ENCODE data around the gene PYGL.

PYGL gene

DNA sequence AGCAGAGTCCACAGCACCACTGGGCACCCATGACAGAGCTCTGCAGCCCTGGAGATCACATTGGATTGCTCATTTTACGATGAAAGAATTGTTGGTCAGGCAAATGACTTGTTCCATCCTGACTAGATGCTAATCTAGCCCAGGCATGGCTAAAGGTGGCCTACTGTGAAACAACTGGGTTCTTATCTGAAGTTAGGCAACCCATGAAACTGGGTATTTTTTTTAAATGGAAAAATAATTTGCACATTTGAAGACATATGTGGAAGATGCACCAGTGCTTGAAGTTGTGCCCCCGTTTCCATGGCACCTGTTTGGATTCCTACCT, 8.3 kb downstream of the PYGL start:
- no peak overlapping the region for H2AFZ ChIP-seq (ENCODE audit: low read depth, low read length)
- H4K20me1 ChIP-seq (ENCODE audit: insufficient read depth, low read length), result no peaks in the 10 kb centered on the region
- H3K27me3 ChIP-seq (ENCODE audit: low read depth, low read length), result no peaks in the 10 kb centered on the region; the same call in 1 of the 2 replicates
- TF ChIP-seq, protein P1, sequence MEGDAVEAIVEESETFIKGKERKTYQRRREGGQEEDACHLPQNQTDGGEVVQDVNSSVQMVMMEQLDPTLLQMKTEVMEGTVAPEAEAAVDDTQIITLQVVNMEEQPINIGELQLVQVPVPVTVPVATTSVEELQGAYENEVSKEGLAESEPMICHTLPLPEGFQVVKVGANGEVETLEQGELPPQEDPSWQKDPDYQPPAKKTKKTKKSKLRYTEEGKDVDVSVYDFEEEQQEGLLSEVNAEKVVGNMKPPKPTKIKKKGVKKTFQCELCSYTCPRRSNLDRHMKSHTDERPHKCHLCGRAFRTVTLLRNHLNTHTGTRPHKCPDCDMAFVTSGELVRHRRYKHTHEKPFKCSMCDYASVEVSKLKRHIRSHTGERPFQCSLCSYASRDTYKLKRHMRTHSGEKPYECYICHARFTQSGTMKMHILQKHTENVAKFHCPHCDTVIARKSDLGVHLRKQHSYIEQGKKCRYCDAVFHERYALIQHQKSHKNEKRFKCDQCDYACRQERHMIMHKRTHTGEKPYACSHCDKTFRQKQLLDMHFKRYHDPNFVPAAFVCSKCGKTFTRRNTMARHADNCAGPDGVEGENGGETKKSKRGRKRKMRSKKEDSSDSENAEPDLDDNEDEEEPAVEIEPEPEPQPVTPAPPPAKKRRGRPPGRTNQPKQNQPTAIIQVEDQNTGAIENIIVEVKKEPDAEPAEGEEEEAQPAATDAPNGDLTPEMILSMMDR (IDR thresholded peaks at IDR 0.05; ENCODE audit: low read depth, low read length), result no peak
- TF ChIP-seq EZH2phosphoT487 (IDR thresholded peaks at IDR 0.05; ENCODE audit: low read depth), result no peak
- no peak overlapping the region for H3K27ac ChIP-seq (ENCODE audit: low read length)
- H3K4me1 ChIP-seq (ENCODE audit: low read length), result peaks cover 16% of the 10 kb centered on the region
- no peaks in the 10 kb centered on the region for H3K79me2 ChIP-seq (ENCODE audit: low read length)
- no peaks in the 10 kb centered on the region for H3K9me3 ChIP-seq (ENCODE audit: insufficient read depth, low read length)
- no peak overlapping the region for H3K4me3 ChIP-seq (ENCODE audit: low read length)
- no peak overlapping the region for H3K4me2 ChIP-seq (ENCODE audit: low read length)
- H3K9ac ChIP-seq (ENCODE audit: low read length), result no peak overlapping the region
- H3K36me3 ChIP-seq (replicated peaks; ENCODE audit: low read depth, low read length), result no peaks in the 10 kb centered on the region

DNA sequence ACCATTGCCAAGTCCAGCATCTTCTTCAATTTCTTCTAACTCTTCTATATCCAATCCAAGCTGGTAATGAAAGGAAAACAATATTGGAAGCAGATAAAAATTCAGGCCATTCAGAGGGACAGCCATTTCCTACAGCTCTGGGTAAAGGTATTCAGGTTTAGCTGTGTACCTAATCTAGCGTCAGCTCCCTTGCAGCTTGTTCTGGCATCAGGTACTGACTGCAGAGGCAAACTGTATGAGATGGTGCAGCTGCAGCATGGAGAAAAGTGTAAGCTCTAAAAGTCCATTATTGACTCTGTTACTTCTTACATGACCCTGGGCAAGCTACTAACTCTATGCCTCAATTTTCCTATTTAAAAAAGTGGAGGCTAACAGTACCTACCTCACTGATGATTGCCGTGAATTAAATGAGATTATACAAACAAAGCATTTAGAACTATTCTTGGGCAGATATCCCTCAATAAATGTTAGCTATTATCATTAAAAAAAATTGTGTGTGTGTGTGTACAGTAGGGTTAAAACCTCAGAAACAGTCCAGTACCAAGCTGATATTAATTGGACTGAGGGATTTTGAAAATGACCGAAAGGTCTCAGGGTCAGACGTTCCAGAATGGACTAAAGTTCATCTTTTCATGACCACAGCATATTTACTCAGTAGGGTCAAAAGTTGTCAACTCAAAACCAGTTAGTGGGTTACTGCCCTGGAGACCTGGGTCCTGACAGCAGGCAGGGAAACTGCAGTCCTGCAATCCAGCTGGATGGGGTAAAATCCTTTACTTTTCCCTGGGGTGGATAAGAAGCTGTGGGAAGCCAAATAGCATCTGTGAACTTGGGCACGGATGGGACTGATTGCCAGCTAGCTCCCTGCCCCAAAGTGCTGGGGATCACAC, 8.9 kb downstream of the PYGL start:
- Histone ChIP-seq H3K4me3 (ENCODE audit: low read length) (no peak overlapping the region), H3K4me2 (ENCODE audit: low read length) (no peak overlapping the region), H3K27me3 (ENCODE audit: low read depth, low read length) (peaks cover 2% of the 10 kb centered on the region; the same call in 1 of the 2 replicates), H4K20me1 (ENCODE audit: insufficient read depth, low read length) (no peaks in the 10 kb centered on the region), H3K9me3 (ENCODE audit: insufficient read depth, low read length) (no peaks in the 10 kb centered on the region), H3K79me2 (ENCODE audit: low read length) (no peaks in the 10 kb centered on the region), H3K9ac (ENCODE audit: low read length) (no peak overlapping the region), H3K36me3 (replicated peaks; ENCODE audit: low read depth, low read length) (no peaks in the 10 kb centered on the region), H3K27ac (ENCODE audit: low read length) (no peak overlapping the region), H2AFZ (ENCODE audit: low read depth, low read length) (no peak overlapping the region), H3K4me1 (ENCODE audit: low read length) (peaks cover 16% of the 10 kb centered on the region)
- TF ChIP-seq, protein P1 (IDR thresholded peaks at IDR 0.05; ENCODE audit: low read depth, low read length), result no peak
- TF ChIP-seq EZH2phosphoT487 (IDR thresholded peaks at IDR 0.05; ENCODE audit: low read depth), result no peak

DNA sequence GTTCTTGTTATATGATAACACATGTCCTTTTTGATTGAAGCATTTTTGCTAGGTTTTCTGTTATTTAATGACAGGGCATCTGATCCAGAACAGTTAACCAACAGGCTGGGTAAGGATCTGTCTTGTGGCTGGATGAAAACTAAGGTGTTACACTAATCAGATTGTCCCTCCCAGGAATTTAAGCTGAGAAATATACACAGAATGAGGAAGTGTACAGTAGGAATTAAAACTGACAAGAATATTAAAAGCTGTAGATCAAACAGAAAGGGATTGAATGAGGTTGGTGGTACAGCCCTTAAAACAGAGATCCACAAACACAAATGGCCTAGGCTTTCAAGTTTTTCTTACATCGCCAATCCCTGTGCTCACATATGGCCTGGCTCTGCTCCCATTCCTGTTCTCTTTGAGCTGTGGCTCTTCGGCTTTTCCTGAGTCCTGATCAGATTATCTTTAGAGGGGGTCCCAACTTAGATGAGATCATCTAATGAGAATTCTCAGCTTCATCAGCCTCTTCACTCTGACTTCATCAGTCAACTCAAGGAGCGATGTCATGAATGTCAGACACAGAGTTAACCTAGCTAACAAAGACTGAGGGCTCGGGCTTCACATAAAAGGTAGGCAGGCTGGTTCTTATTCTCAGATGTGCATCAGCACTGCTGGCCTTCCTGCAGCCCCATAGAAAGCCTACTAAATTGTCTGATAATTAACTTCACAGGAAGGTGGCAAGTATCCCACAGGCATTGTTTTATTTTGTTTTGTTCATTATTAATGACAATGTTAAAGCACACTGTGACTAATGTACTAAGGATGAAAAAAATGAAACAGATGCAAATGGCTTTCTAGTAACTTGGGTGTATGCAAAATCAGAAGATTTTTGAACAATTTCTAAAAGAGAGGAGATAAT, 11.4 kb downstream of the PYGL start:
- Histone ChIP-seq H3K4me3 (ENCODE audit: low read length) (no peak overlapping the region), H3K9me3 (ENCODE audit: insufficient read depth, low read length) (no peaks in the 10 kb centered on the region), H3K36me3 (replicated peaks; ENCODE audit: low read depth, low read length) (no peaks in the 10 kb centered on the region), H3K9ac (ENCODE audit: low read length) (no peak overlapping the region), H3K4me2 (ENCODE audit: low read length) (no peak overlapping the region), H3K27ac (ENCODE audit: low read length) (no peak overlapping the region), H3K4me1 (ENCODE audit: low read length) (peaks cover 16% of the 10 kb centered on the region), H2AFZ (ENCODE audit: low read depth, low read length) (no peak overlapping the region), H3K79me2 (ENCODE audit: low read length) (no peaks in the 10 kb centered on the region), H4K20me1 (ENCODE audit: insufficient read depth, low read length) (no peaks in the 10 kb centered on the region), H3K27me3 (ENCODE audit: low read depth, low read length) (peaks cover 3% of the 10 kb centered on the region; the same call in 1 of the 2 replicates)
- TF ChIP-seq EZH2phosphoT487 (IDR thresholded peaks at IDR 0.05; ENCODE audit: low read depth), result no peak
- TF ChIP-seq, protein P1 (IDR thresholded peaks at IDR 0.05; ENCODE audit: low read depth, low read length), result no peak

DNA sequence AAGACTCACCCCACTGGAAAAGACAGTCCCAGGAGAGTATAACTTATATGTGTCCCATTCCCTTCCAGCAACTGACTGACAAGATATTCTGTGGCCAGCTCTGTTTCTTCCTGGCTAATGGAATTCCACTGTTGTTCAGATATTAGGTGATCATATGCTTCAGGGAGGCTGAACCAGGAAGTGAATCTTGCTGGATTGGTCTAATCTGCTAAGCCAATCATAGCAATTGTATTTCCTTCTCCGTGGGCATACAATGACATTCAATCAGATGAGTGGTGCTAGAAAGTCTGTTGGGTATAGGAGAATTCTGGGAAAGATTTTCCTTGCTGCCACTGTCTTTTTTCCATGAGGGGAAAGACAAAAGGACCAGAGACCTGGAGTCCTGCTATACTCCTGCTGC, 12.1 kb downstream of the PYGL start:
- H3K4me3 ChIP-seq (ENCODE audit: low read length), result no peak overlapping the region
- peaks cover 9% of the 10 kb centered on the region for H3K4me1 ChIP-seq (ENCODE audit: low read length)
- no peak overlapping the region for H3K9ac ChIP-seq (ENCODE audit: low read length)
- H3K27ac ChIP-seq (ENCODE audit: low read length), result no peak overlapping the region
- H3K4me2 ChIP-seq (ENCODE audit: low read length), result no peak overlapping the region
- H4K20me1 ChIP-seq (ENCODE audit: insufficient read depth, low read length), result no peaks in the 10 kb centered on the region
- no peaks in the 10 kb centered on the region for H3K36me3 ChIP-seq (replicated peaks; ENCODE audit: low read depth, low read length)
- peaks cover 3% of the 10 kb centered on the region; the same call in 1 of the 2 replicates for H3K27me3 ChIP-seq (ENCODE audit: low read depth, low read length)
- no peaks in the 10 kb centered on the region for H3K9me3 ChIP-seq (ENCODE audit: insufficient read depth, low read length)
- no peak overlapping the region for H2AFZ ChIP-seq (ENCODE audit: low read depth, low read length)
- H3K79me2 ChIP-seq (ENCODE audit: low read length), result no peaks in the 10 kb centered on the region
- TF ChIP-seq, protein P1 (IDR thresholded peaks at IDR 0.05; ENCODE audit: low read depth, low read length), result no peak
- TF ChIP-seq EZH2phosphoT487 (IDR thresholded peaks at IDR 0.05; ENCODE audit: low read depth), result no peak
